Thymus (tissue), 11 donors: ENCODE data around the gene MCCC2. TPM values are rescaled to one million over a fixed set of nuclear protein-coding genes. Genes with fewer than 3 reads are reported as not detected.

Experiments used
- DNase-seq, 9 donors: peaks; one replicate each; pipeline ENCODE4 v3.0.0-alpha.2; 2013; ENCODE audit warnings: low spot score in 9 of 9, low read depth in 6 of 9, missing footprints in 1 of 9
- H3K27ac ChIP-seq, 2 donors: one replicate each; pipeline ENCODE4 v1.5.1; 2013; ENCODE audit warnings: control low read depth in 1 of 2, low read depth in 1 of 2, low read length in 1 of 2, mild to moderate bottlenecking in 1 of 2, moderate library complexity in 1 of 2
- H3K27me3 ChIP-seq, 2 donors: one replicate each; pipeline ENCODE4 v1.5.1; 2013; ENCODE audit warnings: low read length in 1 of 2; ENCODE audit not compliant: control insufficient read depth in 2 of 2, insufficient read depth in 1 of 2
- H3K36me3 ChIP-seq, 2 donors: one replicate each; pipeline ENCODE4 v1.5.1; 2013; ENCODE audit warnings: low read length in 1 of 2, mild to moderate bottlenecking in 1 of 2, moderate library complexity in 1 of 2; ENCODE audit not compliant: control insufficient read depth in 2 of 2, insufficient read depth in 2 of 2
- H3K4me1 ChIP-seq, 2 donors: one replicate each; pipeline ENCODE4 v1.5.1; 2013; ENCODE audit warnings: low read length in 2 of 2; ENCODE audit not compliant: control insufficient read depth in 2 of 2, insufficient read depth in 2 of 2
- H3K4me3 ChIP-seq, 2 donors: one replicate each; pipeline ENCODE4 v1.5.1; 2013; ENCODE audit warnings: low read length in 2 of 2, control low read depth in 1 of 2, mild to moderate bottlenecking in 1 of 2
- H3K9me3 ChIP-seq, 2 donors: one replicate each; pipeline ENCODE4 v1.5.1; 2013; ENCODE audit warnings: low read length in 1 of 2, mild to moderate bottlenecking in 1 of 2; ENCODE audit not compliant: control insufficient read depth in 2 of 2, insufficient read depth in 1 of 2
- WGBS: extraction: QIAGEN DNeasy Blood & Tissue Kit; methylation state at CpG from one replicate; pipeline ENCODE4 v1.1.7; 2013; 5-methylcytosine and 5-hydroxymethylcytosine counted together
- polyA plus RNA-seq: library from polyadenylated mRNA; stranded (reverse); fragments of 200-250 nt; gene quantifications from one replicate; pipeline ENCODE4 v1.2.3, GENCODE V29; 2013
- total RNA-seq: library from RNA; stranded (reverse); fragments of 120-200 nt; gene quantifications from one replicate; pipeline ENCODE4 v1.2.4, GENCODE V29; 2013
- donor health status: healthy.

MCCC2 gene
- total and polyA plus RNA-seq, 2 donors = 20.2 to 23.5 TPM

DNA sequence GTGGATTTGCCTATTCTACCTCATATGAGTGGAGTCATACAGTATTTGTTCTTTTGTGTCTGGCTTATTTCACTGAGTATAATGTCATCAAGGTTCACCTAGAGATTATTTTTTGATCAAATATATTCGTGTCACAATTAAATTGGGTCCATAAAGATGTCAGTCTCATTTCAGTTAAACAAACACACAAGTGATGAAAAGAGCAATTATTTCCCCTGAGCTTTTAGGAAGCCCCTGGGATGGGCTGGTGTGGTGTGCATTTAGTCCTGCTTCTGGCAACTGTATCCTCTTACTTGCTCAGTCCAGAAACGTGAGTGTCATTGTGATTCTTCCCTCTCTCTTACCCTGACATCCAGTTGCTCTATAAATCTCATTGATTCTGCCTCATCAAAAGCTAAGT lies 79.2 kb downstream of the MCCC2 start:
- no peak overlapping the region for H3K4me3 ChIP-seq
- H3K27ac ChIP-seq = no peak overlapping the region
- 89% methylated on average over 2 of the region's 2 CpGs for WGBS
- DNase-seq = no peak
- H3K4me1 ChIP-seq = no peaks in the 10 kb centered on the region
- no peaks in the 10 kb centered on the region for H3K36me3 ChIP-seq
- H3K9me3 ChIP-seq = no peaks in the 10 kb centered on the region
- H3K27me3 ChIP-seq = no peaks in the 10 kb centered on the region

DNA sequence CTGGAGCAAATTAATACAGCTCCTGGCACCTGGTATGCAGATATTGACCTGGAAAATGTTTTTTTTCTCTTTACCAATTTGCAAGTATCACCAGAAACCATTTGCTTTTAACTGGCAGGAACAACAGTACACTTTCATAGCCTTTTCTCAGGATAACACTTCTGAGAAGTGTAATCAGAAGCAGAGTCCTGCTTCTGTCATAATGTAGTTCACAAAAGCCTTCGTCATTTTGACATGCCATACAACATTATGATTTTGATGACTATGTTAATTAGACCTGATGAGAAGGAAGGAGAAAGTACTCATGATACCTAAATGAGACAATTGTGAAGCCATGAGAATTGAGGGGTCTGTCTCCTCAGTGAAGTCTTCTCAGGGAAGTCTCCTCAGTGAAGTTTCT lies 90.8 kb downstream of the MCCC2 start:
- no peak for DNase-seq
- WGBS = 95% methylated on average over 1 of the region's 1 CpG
- Histone ChIP-seq H3K27me3 (no peaks in the 10 kb centered on the region), H3K4me3 (no peak overlapping the region), H3K36me3 (no peaks in the 10 kb centered on the region), H3K27ac (no peak overlapping the region), H3K4me1 (no peaks in the 10 kb centered on the region), H3K9me3 (no peaks in the 10 kb centered on the region)

DNA sequence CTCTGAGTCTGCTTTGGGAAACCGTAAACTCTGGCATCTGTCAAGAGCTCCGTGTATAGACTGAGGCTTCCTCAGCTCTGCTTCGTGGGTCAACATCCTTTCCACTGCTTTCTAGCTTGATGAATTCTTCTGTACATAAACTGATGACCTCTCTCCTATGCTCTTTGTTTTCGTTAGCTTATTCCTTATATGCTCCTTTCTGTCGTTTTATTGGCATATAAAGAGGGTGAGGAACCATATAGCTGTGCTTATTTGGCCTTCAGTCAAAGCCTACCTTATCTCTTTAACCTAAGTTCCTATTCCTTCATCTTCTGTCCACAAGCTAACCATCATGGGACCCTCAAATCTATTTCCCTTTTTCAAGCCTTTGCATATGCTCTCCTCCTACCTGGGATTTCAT lies 92.6 kb downstream of the MCCC2 start:
- no peak for DNase-seq
- Histone ChIP-seq H3K27me3 (no peaks in the 10 kb centered on the region), H3K9me3 (no peaks in the 10 kb centered on the region), H3K4me1 (no peaks in the 10 kb centered on the region), H3K4me3 (no peak overlapping the region), H3K36me3 (no peaks in the 10 kb centered on the region), H3K27ac (no peak overlapping the region)
- WGBS = 83% methylated on average over 5 of the region's 5 CpGs

- Histone ChIP-seq H3K27me3 (no peaks in the 10 kb centered on the region), H3K4me3 (no peak overlapping the region), H3K9me3 (no peaks in the 10 kb centered on the region), H3K4me1 (no peaks in the 10 kb centered on the region), H3K27ac (no peak overlapping the region), H3K36me3 (no peaks in the 10 kb centered on the region)
- WGBS = 97% methylated on average over 2 of the region's 2 CpGs
- no peak for DNase-seq
These were observed 93.4 kb downstream of the MCCC2 start for GRCh38 chr5:71680510-71680909.

GRCh38 chr5:71681296-71681695 lies 94.2 kb downstream of the MCCC2 start:
- Histone ChIP-seq H3K4me1 (no peaks in the 10 kb centered on the region), H3K27ac (no peak overlapping the region), H3K27me3 (no peaks in the 10 kb centered on the region), H3K36me3 (no peaks in the 10 kb centered on the region), H3K4me3 (no peak overlapping the region), H3K9me3 (no peaks in the 10 kb centered on the region)
- WGBS = 86% methylated on average over 3 of the region's 3 CpGs
- DNase-seq = no peak

DNA sequence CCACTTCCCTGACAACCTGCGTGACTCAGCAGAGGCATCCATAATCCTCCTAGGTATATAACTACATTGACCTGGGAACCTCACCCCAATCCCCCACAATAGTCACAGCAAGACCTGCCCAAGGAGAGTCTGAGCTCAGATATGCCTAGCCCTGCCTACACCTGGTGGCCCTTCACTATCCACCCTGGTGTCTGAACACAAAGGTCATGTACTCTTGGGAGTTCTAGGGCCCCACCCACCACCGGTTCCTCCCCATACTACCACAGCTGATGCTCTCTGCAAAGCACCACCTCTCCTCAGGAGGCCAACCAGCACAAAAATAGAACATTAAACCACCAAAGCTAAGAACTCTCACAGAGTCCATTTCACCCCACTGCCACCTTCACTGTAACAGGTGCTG lies 97.2 kb downstream of the MCCC2 start:
- WGBS = 98% methylated on average over 2 of the region's 2 CpGs
- H3K36me3 ChIP-seq = no peaks in the 10 kb centered on the region

DNA sequence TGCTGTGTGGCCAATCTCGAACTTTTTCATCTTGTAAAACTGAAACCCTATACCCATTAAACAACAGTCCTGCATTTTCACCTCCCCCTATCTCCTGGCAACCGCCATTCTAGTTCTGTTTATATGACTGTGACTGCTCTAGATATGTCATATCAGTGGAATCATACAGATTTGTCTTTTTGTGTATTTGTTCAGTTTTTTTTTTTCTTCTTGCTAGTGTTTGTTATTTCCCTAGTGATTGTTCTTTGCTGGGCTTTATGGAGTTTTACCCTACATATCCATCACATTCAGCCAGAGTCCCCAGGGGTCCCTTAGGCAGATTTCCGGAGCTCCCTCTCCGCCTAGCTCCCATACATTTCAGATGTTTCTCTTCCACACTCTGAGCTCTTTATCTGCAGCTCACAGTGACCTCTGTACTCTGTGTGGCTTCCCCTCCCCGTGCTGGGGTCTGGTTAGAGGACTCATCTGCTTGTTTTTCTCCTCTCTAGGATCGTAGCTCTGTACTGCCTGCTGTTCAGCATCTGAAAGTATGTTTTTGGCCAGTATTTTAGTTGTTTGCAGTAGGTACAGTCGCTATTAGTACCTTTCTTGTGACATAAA lies 106.8 kb downstream of the MCCC2 start:
- no peaks in the 10 kb centered on the region for H3K9me3 ChIP-seq
- 47% methylated on average over 7 of the region's 7 CpGs for WGBS
- H3K4me1 ChIP-seq = no peaks in the 10 kb centered on the region
- no peak overlapping the region for H3K4me3 ChIP-seq
- no peak for DNase-seq
- H3K27me3 ChIP-seq = peaks cover 0 to 2% of the 10 kb centered on the region in 2 donors
- no peaks in the 10 kb centered on the region for H3K36me3 ChIP-seq
- no peak overlapping the region for H3K27ac ChIP-seq

More for the DNA sequence above, 97.2 kb downstream of the MCCC2 start:
- DNase-seq = no peak
- no peak overlapping the region for H3K4me3 ChIP-seq
- no peak overlapping the region for H3K27ac ChIP-seq
- no peaks in the 10 kb centered on the region for H3K9me3 ChIP-seq
- no peaks in the 10 kb centered on the region for H3K27me3 ChIP-seq
- no peaks in the 10 kb centered on the region for H3K4me1 ChIP-seq

GRCh38 chr5:71695071-71695470 lies 107.9 kb downstream of the MCCC2 start:
- Histone ChIP-seq H3K4me1 (no peaks in the 10 kb centered on the region), H3K27me3 (peaks cover 0 to 2% of the 10 kb centered on the region in 2 donors), H3K9me3 (no peaks in the 10 kb centered on the region), H3K4me3 (no peak overlapping the region), H3K36me3 (no peaks in the 10 kb centered on the region), H3K27ac (no peak overlapping the region)
- WGBS = 96% methylated on average over 8 of the region's 8 CpGs
- no peak for DNase-seq

DNA sequence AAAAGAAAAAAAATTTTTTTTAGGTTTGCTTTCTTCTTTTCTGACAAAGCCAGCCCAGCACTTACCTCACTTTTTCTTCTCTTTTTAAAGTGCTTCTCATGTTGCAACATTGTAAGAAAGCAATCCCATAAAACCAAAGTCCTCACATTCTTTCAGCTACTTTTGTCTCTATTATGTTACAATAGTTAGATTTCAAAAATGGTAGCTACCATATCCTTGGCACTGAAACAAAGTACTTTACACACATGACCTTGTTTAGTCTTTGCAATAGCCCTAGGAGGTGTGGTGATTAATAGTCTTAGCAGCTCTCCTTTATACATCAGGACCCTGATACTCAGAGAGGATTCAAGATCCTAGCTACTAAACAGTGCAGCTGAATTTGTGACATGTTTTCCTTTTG lies 108.5 kb downstream of the MCCC2 start:
- no peaks in the 10 kb centered on the region for H3K36me3 ChIP-seq
- no peak for DNase-seq
- H3K4me3 ChIP-seq = no peak overlapping the region
- H3K27me3 ChIP-seq = peaks cover 0 to 2% of the 10 kb centered on the region in 2 donors
- no peak overlapping the region for H3K27ac ChIP-seq
- H3K9me3 ChIP-seq = no peaks in the 10 kb centered on the region
- no peaks in the 10 kb centered on the region for H3K4me1 ChIP-seq

- no peak for DNase-seq
- H3K27ac ChIP-seq = no peak overlapping the region
- H3K36me3 ChIP-seq = no peaks in the 10 kb centered on the region
- no peak overlapping the region for H3K4me3 ChIP-seq
- no peaks in the 10 kb centered on the region for H3K9me3 ChIP-seq
- WGBS = 75% methylated on average over 14 of the region's 14 CpGs
- peaks cover 0 to 2% of the 10 kb centered on the region in 2 donors for H3K27me3 ChIP-seq
- no peaks in the 10 kb centered on the region for H3K4me1 ChIP-seq
These were observed 110.8 kb downstream of the MCCC2 start for GRCh38 chr5:71697967-71698366.
